GM21526 (cell line): ENCODE measurements around the gene CASZ1.

ENCODE experiments used
- ATAC-seq: cut with Tn5 transposase; IDR thresholded peaks from one replicate; pipeline ENCODE4 v1.9.1; 2021; ENCODE audit warnings: moderate library complexity; ENCODE audit not compliant: unreplicated experiment, low FRiP score

The CASZ1 gene

GRCh38 chr1:10616696-10617095 lies 179.8 kb downstream of the CASZ1 start:
- ATAC-seq = no peak

GRCh38 chr1:10615932-10616671 lies 180.3 kb downstream of the CASZ1 start:
- ATAC-seq = no peak

GRCh38 chr1:10615332-10615731 lies 181.1 kb downstream of the CASZ1 start:
- no peak for ATAC-seq

GRCh38 chr1:10614377-10615225 lies 181.8 kb downstream of the CASZ1 start:
- no peak for ATAC-seq

GRCh38 chr1:10613861-10614260 lies 182.6 kb downstream of the CASZ1 start:
- no peak for ATAC-seq

GRCh38 chr1:10613340-10613739 lies 183.1 kb downstream of the CASZ1 start:
- no peak for ATAC-seq

- ATAC-seq = no peak
Observed at GRCh38 chr1:10612436-10613160, 183.8 kb downstream of the CASZ1 start.

GRCh38 chr1:10610901-10611600 lies 185.4 kb downstream of the CASZ1 start:
- ATAC-seq = no peak

- no peak for ATAC-seq
Observed at GRCh38 chr1:10608690-10609089, 187.8 kb downstream of the CASZ1 start.

GRCh38 chr1:10607228-10607627 lies 189.2 kb downstream of the CASZ1 start:
- ATAC-seq = no peak

- ATAC-seq = no peak
Observed at GRCh38 chr1:10606064-10606463, 190.4 kb downstream of the CASZ1 start.

- ATAC-seq = no peak
Observed at GRCh38 chr1:10604966-10605365, 191.5 kb downstream of the CASZ1 start.

GRCh38 chr1:10602936-10603335 lies 193.5 kb downstream of the CASZ1 start:
- ATAC-seq = no peak

GRCh38 chr1:10601342-10602070 lies 194.9 kb downstream of the CASZ1 start:
- ATAC-seq = no peak

GRCh38 chr1:10599194-10599861 lies 197.1 kb downstream of the CASZ1 start:
- no peak for ATAC-seq

GRCh38 chr1:10598389-10598702 lies 198.1 kb downstream of the CASZ1 start:
- ATAC-seq = no peak

- no peak for ATAC-seq
Observed at GRCh38 chr1:10597492-10598388, 198.7 kb downstream of the CASZ1 start.

- no peak for ATAC-seq
Observed at GRCh38 chr1:10596780-10597179, 199.7 kb downstream of the CASZ1 start.
